GM19099 (cell line): ENCODE results near the gene ZNF670.

Experiments used
- POLR2A ChIP-seq: IDR thresholded peaks from 3 replicates; pipeline ENCODE4 v1.6.1; 2011; ENCODE audit warnings: low read depth; ENCODE audit not compliant: insufficient read length; ENCODE audit errors: extremely low read depth

The ZNF670 gene

DNA sequence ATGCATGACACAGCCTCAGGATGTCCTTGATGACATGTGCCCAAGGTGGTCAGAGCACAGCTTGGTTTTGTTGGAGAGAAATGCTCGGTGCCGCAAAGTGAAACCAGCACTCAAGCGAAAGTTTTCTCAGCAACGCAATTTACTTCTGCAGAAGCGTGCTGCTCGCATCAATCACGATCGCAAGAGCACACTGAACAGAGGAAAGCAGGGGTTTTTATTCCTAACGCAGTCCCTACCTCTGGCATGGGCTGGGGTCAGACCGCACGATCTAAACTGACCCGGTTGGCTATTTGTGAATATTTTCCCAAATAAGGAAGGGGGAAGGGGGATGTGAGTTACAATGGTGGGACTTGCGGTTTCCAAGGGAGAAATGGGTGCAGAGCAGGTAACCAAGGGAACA, 26.4 kb upstream of the ZNF670 start:
- TF ChIP-seq POLR2A = no peak

DNA sequence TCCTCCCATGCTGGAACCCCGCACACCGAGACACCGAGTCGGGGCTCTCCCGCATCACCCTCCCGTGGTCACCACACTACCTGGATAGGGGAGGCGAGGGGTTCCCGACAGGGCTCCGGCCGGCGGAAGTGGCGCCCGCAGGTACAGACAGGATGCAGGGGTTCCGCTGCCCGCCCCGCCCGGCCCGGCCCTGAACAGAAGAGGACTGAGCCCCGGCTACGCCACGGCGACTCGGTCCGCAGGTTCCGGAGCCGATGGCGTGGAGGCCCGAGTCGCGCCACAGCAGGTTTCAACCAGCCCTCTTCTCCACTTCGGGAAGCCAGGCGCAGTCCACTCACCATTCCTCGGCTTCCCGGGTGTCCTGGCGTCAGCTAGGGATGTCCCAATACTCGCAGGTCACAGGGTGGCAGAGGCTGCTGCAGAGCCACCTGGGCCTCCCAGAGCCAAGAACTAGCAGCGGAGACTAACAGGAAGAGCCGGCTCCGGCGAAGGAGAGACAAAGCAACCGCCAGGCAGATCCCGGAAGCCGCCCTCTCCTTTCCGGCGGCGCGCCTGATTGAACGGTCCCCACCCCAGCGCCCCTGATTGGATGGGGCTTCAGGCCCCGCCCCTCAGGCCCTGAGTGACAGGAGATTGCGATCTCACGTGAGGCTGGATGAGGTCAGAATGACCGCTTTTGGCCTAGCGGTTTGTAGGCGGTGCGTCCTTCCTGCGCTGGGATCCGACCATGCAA, 25.4 kb upstream of the ZNF670 start, which contains the start of gene ZNF669:
TSS of gene ZNF669 (minus strand) at position 498 of the 733 bp plus-strand sequence. CDS start at position 341, 157 bp downstream.
- TF ChIP-seq POLR2A = peak; percentile 87

DNA sequence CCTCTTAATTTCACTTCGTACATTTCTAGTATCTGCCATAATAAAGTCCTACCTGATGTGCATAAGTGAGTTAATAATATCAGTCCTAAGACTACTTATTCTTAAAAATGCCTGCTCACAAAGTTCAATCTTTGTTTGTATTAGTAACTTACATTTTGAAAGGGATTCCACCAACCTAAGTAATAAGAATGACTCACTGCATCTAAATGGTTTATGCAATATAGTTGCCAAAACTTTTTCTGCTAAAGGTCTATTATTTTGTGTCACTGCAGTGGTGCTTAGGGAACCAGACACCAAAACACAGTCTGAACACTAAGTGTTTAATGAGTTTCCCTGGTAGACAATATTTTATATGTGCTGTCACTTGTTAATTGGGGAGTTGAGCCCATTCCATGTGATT, 23.8 kb upstream of the ZNF670 start:
- TF ChIP-seq POLR2A = no peak

DNA sequence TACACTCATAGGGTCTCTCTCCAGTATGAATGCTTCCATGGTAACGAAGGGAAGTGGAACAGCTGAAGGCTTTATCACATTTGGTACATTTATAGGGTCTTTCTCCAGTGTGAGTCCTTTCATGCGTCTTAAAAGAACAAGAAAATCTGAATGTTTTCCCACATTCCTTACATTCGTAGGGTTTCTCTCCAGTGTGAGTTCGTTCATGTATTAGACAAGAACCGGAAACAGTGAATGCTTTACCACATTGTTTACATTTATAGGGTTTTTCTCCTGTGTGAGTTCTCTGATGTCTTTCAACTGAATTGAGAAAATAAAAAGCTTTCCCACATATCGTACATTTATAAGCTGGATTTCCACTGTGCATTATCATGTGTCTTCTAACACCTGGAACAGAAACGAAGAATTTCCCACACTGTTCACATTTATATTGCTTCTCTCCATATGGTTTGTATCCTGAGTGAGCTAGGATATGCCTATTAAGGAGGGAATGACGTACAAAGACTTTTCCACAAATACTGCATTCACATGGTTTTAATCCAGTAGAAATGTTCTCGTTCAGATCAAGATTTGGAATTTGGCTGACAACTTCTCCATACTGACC, 22.2 kb upstream of the ZNF670 start:
- TF ChIP-seq POLR2A = no peak

DNA sequence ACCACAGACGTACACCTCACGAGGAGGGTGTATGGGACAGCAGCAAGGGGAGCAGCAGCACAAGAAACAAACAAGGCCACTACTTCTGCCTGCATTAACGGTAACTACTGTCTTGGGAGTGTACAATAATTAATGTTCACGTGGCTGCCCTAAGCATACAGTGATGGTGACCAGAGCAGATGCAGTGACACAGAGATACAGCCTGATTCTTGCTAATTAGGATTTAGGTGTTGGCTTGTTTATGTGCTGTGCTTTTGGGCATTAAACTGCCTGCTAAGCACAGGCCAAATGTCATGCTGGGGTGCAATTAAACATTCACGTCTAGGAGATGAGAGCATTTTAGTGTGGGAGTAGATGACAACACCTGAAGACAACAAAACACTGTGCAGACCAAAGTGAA, 18.3 kb upstream of the ZNF670 start:
- TF ChIP-seq POLR2A = no peak

DNA sequence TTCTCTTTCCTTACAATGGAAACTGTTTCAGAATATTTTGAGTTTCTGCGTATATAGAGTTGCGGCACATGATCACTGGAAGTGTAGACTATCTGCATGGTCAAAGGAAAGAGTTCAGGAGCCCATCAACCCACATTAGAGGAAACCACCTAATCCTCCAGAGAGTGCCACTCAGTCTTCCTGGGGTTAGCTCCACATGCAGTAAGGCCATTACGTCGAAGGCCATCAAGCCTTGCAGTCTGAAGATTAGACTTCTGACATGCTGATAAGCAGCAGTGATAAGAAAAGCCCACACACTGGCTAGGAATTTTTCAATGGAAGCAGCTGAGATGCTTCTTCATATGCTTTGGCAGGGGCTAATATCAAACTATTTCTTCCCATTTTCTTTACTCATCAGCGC, 17.9 kb upstream of the ZNF670 start:
- TF ChIP-seq POLR2A = no peak

DNA sequence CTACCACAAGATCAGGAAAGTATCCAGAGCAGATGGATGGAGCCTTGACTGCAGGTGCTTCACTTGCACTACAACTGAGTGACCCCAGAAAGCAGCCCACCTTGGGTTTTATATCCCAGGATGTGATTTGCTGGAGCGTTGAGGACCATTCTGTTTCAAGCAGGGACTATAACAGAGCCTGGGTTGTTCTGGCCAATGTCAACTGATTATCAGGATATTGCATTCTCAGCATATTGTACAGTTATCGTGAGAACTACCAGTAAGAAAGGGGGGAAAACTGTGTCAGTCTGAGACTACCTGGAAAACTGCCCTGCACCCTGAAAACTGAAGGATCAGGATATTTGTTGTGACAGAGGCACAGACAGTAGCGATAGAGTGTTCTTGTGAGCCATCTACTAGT, 17.5 kb upstream of the ZNF670 start:
- no peak for TF ChIP-seq POLR2A

DNA sequence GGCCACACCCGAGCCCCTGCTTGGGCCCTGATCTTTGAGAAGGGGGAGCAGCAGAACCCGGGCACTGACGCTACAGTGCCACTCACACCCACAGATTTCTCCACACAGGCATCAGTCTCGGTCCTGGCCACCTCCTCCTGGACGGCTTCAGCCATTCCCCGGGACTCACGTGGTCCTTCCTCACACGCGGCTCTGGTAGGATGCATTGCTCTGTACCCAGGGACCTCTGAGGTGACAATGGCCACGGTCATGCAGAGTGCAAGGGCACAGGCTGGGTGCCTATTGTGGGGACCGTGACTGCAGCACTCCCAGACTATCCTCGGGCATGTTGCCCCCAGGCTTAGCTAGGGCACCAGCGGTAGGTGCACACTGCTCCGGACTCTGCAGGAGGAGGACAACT, 11.8 kb upstream of the ZNF670 start:
- TF ChIP-seq POLR2A = no peak

DNA sequence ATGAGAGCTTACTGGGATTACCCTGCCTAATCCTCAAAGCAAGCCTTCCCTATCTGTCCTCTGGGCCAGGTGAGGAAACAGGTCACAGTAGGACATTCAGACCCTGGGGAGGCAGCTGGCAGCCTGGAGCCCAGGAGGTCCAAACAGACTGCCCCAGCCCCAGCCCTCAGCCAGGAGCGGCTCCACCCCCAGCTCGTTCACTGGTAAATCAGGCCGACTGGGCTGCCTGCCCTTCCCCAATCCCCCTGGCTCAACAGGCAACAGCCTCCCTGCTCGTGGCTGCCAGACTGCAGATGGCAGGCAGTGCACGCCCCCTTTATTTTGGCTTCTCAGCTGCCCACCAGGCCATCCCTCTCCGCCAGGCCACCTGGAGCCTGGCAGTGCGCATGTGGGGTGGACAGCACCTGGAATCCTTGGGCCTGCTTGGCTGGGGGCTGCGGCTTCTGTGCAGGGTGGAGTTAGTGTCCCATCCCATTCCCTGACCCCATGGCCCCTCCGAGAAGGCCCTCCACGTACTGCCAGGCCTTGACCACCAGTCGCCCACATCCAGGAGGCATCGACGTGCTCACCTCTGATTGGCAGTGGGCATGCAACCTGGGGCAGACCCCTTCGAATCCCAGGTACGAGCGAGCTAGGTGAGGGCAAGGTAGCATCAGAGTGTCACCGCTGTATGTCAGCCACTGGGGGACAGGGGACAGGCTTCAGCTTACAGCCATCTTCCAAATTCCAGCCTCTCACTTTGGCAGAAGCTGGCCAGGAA, 11.2 kb upstream of the ZNF670 start:
- TF ChIP-seq POLR2A = no peak

DNA sequence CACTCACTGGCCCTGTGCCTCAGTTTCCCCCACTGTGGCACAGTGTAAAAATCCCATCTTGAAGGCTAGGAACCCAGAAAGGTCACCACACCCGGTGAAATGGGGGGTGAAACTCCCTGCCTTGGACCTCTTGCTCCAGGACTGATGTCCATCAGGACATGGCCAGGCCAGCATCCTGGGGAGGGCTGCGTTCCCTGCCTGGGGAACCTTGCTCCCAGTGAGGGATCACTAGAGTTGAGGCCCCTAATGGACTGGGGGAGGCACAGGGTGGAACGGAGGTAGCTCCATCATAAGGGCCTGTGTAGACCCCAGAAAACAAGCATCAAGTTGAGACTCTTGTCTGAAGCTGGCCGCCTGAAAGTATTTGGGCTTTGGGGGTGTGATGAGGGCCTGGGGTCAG, 10.4 kb upstream of the ZNF670 start:
- TF ChIP-seq POLR2A = no peak

DNA sequence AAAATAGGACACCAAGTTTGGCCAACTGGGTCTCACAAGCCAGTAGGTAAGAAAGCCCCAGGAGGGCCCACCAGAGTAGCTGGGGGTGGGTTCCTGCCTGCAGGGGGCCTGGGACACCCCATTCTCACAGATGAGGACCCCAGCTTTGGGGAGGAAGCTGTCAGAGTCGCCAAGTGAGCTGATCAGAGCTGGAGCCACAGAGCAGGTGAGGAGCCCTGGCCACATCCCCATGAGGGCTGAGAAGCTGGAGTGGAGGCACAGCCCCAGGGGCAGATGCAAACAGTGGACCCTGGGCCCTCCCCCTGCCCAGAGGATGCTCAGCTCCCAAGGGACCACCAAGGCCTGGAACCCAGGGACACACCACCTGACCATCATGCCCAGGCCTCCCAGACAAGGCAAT, 8.6 kb upstream of the ZNF670 start:
- TF ChIP-seq POLR2A = no peak

DNA sequence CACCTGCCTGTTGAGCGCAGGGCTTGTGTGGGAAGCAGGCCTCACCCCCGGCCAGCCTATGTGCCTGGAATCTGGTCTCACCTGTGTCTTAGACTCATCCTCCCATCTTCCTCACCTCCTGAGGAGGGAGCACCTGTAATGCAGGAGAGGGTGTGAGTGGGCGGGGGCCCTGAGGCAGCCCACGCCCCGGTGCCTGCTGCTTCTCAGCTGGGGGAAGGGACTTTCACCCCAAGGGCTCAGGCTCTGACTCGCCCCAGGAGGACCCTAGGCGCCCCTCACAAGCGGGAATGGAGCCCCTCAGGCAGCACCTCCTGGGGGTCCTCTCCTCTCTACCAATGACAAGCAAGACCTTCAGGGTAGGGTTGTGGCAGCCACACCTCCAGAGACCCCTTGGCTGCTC, 6.7 kb upstream of the ZNF670 start:
- TF ChIP-seq POLR2A = no peak

DNA sequence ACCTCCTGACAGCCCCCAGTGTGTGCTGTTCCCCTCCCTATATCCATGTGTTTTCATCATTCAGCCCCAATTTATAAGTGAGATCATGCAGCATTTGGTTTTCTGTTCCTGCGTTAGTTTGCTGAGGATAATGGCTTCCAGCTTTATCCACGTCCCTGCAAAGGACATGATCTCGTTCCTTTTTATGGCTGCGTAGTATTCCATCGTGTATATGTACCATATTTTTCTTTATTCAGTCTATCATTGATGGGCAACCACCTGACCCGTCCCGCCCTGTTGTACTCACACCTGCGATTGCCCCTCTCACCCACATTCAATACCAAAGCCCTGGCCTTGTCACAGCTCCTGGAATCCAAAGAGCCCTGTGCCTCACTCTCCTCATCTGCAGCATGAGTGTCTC, 6.2 kb upstream of the ZNF670 start:
- no peak for TF ChIP-seq POLR2A

DNA sequence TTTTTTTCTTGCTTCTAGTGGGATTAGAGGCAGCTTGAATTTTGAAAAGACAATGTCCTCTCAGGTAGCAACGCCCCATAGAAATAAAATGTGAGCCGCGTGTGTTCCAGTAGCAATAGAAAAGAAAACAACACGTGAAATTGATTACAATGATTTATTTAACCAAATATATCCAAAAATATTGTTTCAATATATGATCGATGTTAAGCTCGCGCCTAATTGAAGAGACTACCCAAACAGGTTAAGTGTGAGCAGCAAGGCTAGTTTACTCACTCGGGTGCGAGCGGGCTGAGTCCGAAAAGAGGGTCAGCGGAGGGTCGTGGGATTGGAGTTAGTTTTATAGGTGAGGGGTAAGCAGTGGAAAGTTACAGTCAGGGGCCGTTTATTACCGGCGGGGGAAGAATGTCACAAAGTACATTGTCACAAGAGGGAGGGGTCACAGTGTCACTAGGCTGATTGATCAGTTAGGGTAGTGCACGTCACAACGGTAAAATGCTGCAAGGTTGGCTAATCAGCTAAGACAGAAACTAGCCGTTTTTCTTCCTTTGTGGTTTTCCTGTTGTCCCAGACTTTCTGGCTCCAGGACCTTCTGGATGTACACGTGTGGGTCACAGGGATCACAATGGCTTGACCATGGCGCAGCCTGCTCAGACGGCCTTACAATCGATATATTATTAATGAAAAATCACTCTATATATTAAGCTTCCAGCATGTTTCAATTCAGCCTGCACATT, 697 bp upstream of the ZNF670 start:
- TF ChIP-seq POLR2A = no peak

DNA sequence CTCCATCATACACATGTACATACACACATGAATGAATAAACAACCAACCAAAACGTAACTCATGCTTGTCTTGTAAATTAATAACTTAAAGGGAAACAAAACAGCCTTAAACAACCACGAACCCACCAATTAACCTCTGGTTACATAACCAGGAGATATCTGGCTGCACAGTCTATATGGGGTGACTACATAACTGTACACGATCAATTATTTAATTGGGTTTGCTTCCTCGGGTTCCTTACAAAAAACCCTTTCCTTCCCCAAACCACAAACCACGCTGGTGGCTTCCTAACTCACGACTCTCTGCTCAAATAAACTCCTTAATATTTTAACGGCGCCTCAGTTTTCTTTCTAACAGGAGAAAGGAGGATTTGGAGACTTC, 744 bp downstream of the ZNF670 start:
- no peak for TF ChIP-seq POLR2A

DNA sequence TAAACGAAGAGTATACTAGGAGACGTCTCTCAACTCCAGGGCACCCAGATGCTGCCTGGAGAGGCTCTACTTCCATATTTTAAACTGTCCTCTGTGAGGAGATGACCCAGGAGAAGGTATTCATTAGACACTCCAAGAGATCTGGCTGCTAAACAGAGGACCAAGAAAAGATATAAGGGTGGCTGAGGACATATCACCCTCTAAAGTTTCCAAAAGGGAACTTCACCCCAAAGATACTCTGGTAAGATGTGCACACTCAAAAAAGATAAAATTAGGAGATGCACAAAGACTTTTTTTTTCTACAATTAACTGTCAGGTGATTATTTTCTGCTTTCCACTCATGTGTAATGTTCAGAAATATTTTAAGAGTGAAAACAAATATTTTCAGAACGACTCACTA, 1.4 kb downstream of the ZNF670 start:
- no peak for TF ChIP-seq POLR2A

DNA sequence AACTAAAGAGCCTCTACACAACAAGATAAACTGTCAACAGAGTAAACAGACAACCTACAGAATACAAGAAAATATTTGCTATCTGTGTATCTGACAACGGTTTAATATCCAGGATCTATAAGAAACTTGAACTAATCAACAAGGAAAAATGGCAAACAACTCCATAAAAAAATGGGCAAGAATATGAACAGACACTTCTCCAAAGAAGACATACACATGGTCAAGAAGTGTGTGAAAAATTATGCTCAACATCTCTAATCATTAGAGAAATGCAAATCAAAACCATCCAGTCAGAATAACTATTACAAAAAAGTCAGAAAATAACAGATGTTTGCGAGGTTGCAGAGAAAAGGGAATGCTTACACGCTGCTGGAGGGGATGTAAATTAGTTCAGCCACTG, 8.0 kb downstream of the ZNF670 start:
- no peak for TF ChIP-seq POLR2A
